Urinary bladder (tissue), 4 donors: ENCODE results near the gene THTPA. TPM values are rescaled to one million over a fixed set of nuclear protein-coding genes. Genes with fewer than 3 reads are reported as not detected.
"Not testable (repeated sequence)": the region's sequence is repeated elsewhere in the genome, so short reads cannot be mapped to it uniquely, and the experiment has no call there.

Source experiments
- DNase-seq: peaks from one replicate; pipeline ENCODE4 v3.0.0-alpha.2; 2015; ENCODE audit errors: extremely low spot score
- H3K27ac ChIP-seq: one replicate; pipeline ENCODE4 v1.5.1; 2013; ENCODE audit warnings: low read depth, mild to moderate bottlenecking, moderate library complexity
- H3K36me3 ChIP-seq: one replicate; pipeline ENCODE4 v1.6.1; 2013; ENCODE audit warnings: mild to moderate bottlenecking, moderate library complexity; ENCODE audit not compliant: insufficient read depth
- H3K4me1 ChIP-seq: one replicate; pipeline ENCODE4 v1.6.1; 2013; ENCODE audit warnings: mild to moderate bottlenecking, moderate library complexity; ENCODE audit not compliant: insufficient read depth
- H3K4me3 ChIP-seq: one replicate; pipeline ENCODE4 v1.5.1; 2013; ENCODE audit warnings: low read depth, low read length
- WGBS: extraction: QIAGEN DNeasy Blood & Tissue Kit; methylation state at CpG from one replicate; pipeline ENCODE4 v1.1.7; 2013; 5-methylcytosine and 5-hydroxymethylcytosine counted together
- polyA plus RNA-seq: library from polyadenylated mRNA; stranded (reverse); fragments of 200-250 nt; gene quantifications from one replicate; pipeline ENCODE4 v1.2.3, GENCODE V29; 2013
- total RNA-seq: library from RNA; depleted of rRNA; stranded (reverse); fragments of >200 nt; gene quantifications from one replicate; pipeline ENCODE4 v1.2.3, GENCODE V29; 2014
- donor health status: healthy with polysubstance abuse.
- donor health status: healthy.

THTPA gene
- total and polyA plus RNA-seq, 2 donors = 7.1 to 25.3 TPM

DNA sequence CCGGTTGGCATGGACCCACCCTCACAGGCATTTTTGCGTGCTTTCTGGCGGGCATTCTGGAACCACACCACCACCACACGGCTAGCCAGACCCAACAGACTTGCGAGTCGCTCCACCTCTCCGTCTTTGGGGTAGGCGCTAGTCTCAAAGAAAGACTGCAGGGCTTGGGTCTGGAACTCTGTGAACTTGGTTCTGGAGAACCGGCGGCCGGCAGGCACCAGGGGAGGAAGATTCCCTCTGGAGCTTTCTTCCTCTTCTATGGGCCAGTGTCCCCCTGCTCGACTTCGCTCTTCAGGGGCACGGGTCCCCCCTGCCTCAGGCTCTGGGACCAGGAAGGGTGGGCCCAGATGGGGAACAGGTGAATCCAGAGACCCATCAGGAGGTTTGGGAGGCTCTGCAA lies 31.1 kb upstream of the THTPA start:
- 93% methylated on average over 14 of the region's 14 CpGs for WGBS
- H3K4me3 ChIP-seq = no peak overlapping the region
- H3K27ac ChIP-seq = no peak overlapping the region
- DNase-seq = no peak
- no peaks in the 10 kb centered on the region for H3K4me1 ChIP-seq
- H3K36me3 ChIP-seq = no peaks in the 10 kb centered on the region

DNA sequence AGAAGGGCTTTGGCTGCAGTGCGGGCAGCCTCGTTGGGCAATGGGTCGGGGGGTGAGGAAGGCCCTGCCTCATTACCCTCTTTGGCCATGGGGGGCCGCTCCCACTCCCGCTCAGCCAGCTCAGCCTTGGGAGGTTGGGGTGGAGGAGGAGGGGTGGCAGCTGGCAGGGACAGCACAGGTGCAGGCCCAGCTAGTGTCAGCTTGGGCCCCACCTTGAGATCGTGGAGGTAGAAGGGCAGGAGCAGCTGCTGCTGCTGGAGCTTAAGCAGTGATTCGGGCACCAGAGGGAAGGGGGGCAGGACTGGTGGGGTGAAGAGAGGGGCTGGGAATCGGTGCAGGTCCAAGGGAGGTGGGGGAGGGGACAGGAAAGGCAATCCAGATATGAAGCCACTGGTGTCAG lies 30.5 kb upstream of the THTPA start:
- Histone ChIP-seq H3K4me1 (no peaks in the 10 kb centered on the region), H3K4me3 (no peak overlapping the region), H3K27ac (no peak overlapping the region), H3K36me3 (no peaks in the 10 kb centered on the region)
- 78% methylated on average over 8 of the region's 8 CpGs for WGBS
- DNase-seq = no peak

DNA sequence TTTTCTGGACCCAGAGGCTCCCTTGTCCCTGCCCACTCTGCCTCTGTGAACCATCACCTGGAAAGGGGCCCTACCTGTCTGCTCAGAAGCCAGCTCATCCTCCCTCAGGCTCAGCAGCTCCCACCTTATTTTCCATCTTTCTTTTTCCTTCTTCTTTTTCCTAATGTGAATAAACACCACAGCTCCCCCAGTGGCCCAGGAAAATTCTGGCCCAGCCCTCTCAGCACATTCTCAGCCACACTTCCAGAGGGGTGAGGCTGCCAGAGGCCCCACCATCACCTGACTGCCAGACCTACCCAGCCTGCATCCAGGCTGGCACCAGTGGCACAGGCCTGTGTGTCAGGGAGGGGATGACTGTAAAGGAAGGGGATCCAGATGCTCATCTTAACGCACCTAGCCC lies 27.5 kb upstream of the THTPA start:
- WGBS = 69% methylated on average over 1 of the region's 1 CpG

DNA sequence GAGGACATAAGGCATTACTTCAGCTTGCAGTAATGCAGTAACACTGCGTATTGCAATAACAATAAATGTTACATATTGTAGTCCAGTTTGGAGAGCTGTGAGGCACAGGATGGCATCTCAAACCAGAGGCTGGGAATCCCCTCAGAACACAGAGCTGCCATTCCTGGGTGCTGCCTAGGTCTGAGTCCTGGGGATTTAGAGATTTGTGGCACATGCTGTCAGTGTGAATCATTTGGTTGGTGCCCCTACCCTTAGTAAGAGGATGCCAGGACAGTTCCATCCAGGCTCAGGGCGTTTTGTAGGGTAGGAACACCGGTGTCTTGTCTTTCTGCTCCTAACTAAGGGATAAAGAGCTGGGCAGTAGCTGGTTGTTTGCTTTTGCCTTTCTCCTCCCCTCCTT lies 27.1 kb upstream of the THTPA start:
- Histone ChIP-seq H3K27ac (no peak overlapping the region), H3K4me3 (no peak overlapping the region), H3K4me1 (no peaks in the 10 kb centered on the region), H3K36me3 (no peaks in the 10 kb centered on the region)
- 82% methylated on average over 3 of the region's 3 CpGs for WGBS
- DNase-seq = no peak

More for the DNA sequence above, 27.5 kb upstream of the THTPA start:
- no peaks in the 10 kb centered on the region for H3K36me3 ChIP-seq
- H3K27ac ChIP-seq = no peak overlapping the region
- no peak overlapping the region for H3K4me3 ChIP-seq
- no peaks in the 10 kb centered on the region for H3K4me1 ChIP-seq
- DNase-seq = no peak

DNA sequence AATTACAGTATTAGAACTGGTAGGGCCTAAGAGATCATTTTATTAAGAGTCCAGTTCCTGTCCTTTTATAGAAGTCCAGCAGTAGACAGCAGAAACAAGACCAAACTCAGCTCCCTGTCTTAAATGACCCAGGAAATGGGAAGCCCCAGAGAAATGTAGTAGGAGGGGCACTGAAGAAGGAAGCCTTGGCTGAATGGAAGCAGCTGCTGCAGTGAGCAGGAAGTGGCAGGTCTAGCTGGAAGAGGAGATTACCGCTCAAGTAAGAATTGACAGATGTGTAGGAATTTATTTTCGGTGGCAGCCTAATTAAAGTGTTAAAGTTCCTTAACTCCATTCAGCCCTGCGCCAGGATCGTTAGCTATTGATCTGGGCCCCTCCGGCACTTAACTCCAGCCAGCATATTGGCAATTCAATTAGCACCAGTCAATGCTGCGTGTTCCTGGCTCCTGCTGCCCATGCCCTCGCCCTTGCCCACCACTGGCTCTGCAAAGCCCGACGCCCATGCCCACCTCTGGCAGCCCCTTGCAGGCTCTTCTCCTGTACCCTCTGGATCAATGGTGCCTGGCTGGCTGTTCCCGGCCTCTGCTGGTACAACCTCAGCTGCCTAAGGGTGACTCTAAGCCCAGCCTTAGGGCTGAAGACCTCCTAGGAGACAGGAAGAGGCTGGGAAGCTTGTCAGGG lies 25.6 kb upstream of the THTPA start:
- Histone ChIP-seq H3K4me3 (no peak overlapping the region), H3K4me1 (no peaks in the 10 kb centered on the region), H3K36me3 (no peaks in the 10 kb centered on the region), H3K27ac (no peak overlapping the region)
- 69% methylated on average over 10 of the region's 10 CpGs for WGBS
- DNase-seq = no peak

DNA sequence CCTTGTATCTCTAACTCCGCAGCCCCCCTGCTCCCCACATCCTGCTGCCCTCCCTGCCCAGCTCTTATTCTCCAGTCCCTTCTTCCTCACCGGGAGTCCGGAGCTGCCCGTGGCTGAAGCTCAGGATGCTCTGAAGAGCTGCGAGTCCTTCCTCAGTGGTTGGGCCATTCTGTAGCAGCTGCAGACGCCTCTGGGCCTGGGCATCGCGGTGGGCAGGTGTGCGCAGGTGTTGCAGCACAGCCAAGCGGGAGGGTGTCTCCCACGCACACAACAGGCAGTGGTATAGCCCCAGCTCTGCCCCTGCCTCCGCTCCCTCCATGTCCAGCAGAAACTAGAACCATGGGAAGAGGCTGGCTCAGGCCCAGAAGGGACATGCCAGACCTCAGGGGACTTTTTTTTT lies 24.7 kb upstream of the THTPA start:
- Histone ChIP-seq H3K4me1 (no peaks in the 10 kb centered on the region), H3K4me3 (no peak overlapping the region), H3K27ac (no peak overlapping the region), H3K36me3 (no peaks in the 10 kb centered on the region)
- DNase-seq = no peak
- WGBS = 92% methylated on average over 12 of the region's 12 CpGs

DNA sequence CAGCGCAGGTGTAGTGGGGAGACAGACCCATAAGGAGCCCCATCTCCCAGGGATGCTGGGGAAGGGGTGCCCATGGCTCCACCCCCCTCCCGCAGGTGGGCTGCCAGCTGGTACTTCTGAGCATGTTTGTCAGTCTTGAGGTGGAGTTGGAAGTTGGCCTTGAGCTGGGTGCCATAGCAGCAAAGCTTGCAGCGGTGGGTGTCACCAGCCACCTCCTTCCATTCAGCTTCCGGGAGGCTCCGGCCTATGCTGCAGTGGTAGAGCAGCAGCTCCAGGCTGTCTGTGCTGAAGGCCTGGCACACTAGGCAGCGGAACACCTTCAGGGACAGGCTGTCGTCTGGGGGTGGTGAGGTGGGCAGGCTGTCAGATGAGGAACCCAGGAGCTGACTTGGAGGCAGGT lies 23.4 kb upstream of the THTPA start:
- no peak for DNase-seq
- Histone ChIP-seq H3K4me1 (no peaks in the 10 kb centered on the region), H3K27ac (no peak overlapping the region), H3K36me3 (no peaks in the 10 kb centered on the region), H3K4me3 (no peak overlapping the region)
- WGBS = 94% methylated on average over 7 of the region's 7 CpGs

DNA sequence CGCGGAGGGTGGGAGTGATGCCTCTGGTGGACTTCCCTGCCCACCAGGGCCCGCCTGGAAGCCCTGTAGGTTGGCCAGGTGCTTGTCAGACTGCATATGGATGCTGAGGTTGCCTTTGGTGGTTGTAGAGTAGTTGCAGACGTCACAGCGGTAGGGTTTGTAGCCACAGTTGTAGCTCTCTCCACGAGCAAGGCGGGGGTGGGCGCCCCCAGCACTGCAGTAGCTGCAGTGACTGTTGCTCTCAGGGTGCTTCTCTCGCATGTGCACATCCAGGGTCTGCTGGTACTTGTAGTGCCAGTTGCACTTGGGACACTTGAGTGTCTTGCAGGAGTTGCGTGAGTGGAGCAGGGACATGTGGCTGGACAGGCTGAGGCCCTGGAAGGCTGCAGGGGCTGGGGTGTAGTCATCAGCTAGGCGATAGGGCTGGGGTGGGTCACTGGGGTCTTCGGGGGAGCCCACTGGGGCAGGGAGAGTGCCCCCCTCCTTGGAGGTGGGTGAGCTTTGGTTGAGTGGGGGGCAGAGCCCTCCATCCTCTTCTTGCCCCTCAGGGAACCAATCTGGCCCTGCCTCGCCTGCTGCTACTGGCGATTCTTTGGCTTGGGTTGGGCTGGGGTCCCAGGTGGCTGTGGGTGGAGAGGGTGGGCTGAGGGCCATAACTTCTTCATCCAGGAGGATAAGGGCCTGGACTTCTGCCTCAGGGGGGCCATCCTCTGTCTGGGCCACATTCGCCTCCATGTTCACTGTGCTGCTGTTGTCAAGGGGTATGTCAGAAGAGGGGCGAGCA lies 22.2 kb upstream of the THTPA start:
- no peaks in the 10 kb centered on the region for H3K4me1 ChIP-seq
- no peak for DNase-seq
- no peak overlapping the region for H3K27ac ChIP-seq
- 93% methylated on average over 16 of the region's 16 CpGs for WGBS
- H3K4me3 ChIP-seq = no peak overlapping the region
- no peaks in the 10 kb centered on the region for H3K36me3 ChIP-seq

DNA sequence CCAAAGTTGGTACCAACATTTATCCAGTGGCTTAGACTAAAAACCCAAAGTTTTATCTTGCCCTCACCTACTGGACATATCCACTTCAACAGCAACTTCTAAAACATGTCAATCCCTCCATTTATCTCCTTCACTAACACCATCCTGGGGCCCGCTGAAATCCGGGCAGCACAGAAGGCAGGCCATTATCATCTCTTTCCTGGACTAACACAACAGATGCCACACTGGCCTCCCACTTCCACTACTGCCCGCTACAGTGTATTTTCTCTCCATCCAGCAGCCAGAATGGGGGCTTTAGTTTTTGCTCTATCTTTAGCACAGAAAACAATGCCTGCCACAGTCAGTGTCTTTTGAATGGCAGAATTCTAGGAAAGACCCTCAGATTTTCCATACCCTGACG lies 20.1 kb upstream of the THTPA start:
- DNase-seq = no peak
- Histone ChIP-seq H3K27ac (no peak overlapping the region), H3K36me3 (no peaks in the 10 kb centered on the region), H3K4me1 (no peaks in the 10 kb centered on the region), H3K4me3 (no peak overlapping the region)
- 77% methylated on average over 4 of the region's 4 CpGs for WGBS

DNA sequence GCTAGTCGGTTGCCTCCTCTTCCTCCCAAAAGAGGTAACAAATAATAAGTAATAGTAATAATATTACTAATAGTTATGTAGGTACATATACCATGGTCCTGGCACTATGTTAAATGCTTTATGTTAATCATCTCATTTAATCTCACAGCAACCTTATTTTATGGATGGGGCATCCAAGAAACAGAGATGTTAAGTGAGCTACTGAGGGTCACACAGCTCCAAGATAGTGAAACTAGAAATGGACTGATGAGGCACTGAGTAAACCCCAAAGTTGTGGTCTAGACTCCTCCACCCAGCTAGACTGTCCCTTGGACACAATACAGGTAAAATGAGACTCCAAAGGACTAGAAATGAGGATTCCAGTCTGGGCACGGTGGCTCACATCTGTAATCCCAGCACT lies 19.6 kb upstream of the THTPA start:
- WGBS = 86% methylated on average over 2 of the region's 2 CpGs
- no peaks in the 10 kb centered on the region for H3K4me1 ChIP-seq
- H3K36me3 ChIP-seq = no peaks in the 10 kb centered on the region
- H3K27ac ChIP-seq = no peak overlapping the region
- no peak for DNase-seq
- no peak overlapping the region for H3K4me3 ChIP-seq

DNA sequence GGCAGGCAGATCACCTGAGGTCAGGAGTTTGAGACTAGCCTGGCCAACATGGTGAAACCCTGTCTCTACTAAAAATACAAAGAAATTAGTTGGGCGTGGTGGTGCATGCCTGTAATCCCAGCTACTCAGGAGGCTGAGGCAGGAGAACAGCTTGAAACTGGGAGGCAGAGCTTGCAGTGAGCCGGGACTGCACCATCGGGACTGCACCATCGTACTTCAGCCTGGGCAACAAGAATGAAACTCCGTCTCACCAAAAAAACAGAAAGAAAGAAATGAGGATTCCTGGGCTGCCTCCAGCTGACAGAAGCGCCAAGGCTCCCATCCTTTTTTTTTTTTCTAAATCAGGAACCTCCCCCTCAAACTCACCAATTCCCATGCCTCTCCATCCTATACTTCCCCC lies 19.2 kb upstream of the THTPA start:
- WGBS = 82% methylated on average over 6 of the region's 6 CpGs
- not testable (repeated sequence) for H3K4me1 ChIP-seq, H3K27ac ChIP-seq, H3K36me3 ChIP-seq, H3K4me3 ChIP-seq, DNase-seq

DNA sequence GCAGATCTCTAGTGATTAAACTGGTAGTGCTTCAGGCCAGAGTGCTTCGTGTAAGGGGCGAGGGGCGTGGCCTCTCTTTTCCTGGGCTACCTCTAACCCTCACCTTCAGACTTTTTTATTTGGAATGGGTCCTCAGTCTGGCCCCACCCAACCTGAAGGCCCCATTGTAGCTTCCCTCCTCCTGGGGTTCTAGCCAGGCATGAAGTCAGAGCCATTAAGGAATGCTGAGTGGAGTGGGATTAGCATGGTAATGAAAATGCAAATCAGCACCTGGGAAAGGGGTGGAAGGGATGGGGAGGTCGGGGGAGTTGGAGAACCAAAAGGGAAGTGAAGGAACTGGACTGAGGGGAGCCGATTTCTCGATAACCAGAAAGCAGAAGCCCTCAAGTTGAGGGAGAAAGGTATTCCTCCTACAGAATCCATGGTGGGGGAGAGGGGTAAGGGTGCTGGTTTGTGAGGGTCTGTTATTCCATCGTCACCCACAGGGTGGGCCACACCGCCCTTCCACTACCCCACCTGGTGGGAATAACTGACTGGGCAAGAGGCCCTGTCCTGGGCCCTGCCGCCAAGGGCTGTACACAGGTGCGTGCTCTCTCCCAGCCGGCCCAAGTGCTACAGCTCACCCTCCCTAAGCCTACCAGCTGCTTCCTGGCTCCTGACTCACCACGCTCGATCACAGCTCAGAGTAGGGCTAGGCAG lies 18.6 kb upstream of the THTPA start:
- Histone ChIP-seq H3K4me1 (no peaks in the 10 kb centered on the region), H3K4me3 (no peak overlapping the region), H3K27ac (no peak overlapping the region), H3K36me3 (no peaks in the 10 kb centered on the region)
- no peak for DNase-seq
- 47% methylated on average over 13 of the region's 13 CpGs for WGBS

DNA sequence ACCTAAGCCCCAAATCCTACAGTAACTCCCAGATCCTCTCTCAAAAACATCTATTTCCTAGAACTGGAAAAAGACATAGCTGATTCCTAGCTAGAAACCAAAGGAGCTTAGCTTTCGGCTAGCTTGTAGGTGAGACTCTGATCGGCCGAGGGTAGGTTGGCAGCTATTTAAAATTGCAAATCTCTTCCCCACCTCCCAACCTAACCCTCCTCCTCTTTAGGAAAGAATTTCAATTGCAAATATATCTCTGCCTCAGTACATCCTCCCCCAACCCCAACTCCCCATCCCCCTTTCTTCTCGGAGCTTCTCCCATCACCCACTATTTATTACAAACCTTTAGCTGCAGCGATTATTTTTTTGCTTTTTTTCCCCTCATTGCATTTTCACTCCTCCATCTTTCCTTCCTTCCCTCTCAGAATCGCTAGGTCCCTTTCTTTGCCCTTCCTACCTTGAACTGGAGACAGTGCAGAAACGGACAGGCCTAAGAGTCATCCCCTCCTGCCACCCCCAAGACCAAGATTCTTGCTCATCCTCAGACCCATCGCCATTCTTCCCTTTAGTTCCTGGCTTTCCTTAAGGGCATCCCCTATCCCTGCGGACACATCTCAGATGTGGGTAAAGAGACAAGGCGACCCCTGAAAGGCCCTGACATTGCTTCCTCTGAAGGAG lies 17.9 kb upstream of the THTPA start:
- Histone ChIP-seq H3K27ac (no peak overlapping the region), H3K36me3 (no peaks in the 10 kb centered on the region), H3K4me1 (no peaks in the 10 kb centered on the region), H3K4me3 (no peak overlapping the region)
- DNase-seq = no peak
- WGBS = 54% methylated on average over 10 of the region's 10 CpGs
